ENCODE data around the gene LMLN.
"Not testable (repeated sequence)": the region's sequence is repeated elsewhere in the genome, so short reads cannot be mapped to it uniquely, and the experiment has no call there.

Gene LMLN

GRCh38 chr3:198027045-198027798, 67.2 kb downstream of the LMLN start:
- no peak for DNase-seq (ENCODE audit: low read depth in 2 of 2)

- no peak for DNase-seq (ENCODE audit: low read depth in 2 of 2)
Observed at GRCh38 chr3:198027799-198028390, 67.9 kb downstream of the LMLN start.

DNA sequence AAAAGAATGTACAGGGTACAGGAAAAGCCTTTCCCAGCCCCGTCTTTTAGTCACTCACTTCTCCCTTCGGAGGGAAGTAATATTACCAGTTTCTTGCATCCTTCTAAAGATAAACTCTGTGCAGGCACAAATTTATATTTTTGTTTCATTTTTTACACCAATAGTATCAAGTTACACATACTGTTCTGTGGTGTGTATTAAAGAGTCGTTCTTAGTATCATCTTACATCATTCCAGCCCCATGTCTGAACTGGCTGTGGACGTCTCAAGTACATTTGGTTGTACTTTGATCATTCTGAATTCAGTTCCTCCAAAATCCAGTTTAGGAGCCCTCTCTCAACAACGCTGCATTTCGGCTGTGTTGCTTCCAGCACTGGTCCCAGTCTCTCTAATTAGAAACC, 68.7 kb downstream of the LMLN start:
- no peak for DNase-seq (ENCODE audit: low read depth in 2 of 2)

GRCh38 chr3:198030125-198030524, 70.1 kb downstream of the LMLN start:
- DNase-seq (ENCODE audit: low read depth in 2 of 2), result no peak

GRCh38 chr3:198030726-198031125, 70.7 kb downstream of the LMLN start:
- no peak for DNase-seq (ENCODE audit: low read depth in 2 of 2)

DNA sequence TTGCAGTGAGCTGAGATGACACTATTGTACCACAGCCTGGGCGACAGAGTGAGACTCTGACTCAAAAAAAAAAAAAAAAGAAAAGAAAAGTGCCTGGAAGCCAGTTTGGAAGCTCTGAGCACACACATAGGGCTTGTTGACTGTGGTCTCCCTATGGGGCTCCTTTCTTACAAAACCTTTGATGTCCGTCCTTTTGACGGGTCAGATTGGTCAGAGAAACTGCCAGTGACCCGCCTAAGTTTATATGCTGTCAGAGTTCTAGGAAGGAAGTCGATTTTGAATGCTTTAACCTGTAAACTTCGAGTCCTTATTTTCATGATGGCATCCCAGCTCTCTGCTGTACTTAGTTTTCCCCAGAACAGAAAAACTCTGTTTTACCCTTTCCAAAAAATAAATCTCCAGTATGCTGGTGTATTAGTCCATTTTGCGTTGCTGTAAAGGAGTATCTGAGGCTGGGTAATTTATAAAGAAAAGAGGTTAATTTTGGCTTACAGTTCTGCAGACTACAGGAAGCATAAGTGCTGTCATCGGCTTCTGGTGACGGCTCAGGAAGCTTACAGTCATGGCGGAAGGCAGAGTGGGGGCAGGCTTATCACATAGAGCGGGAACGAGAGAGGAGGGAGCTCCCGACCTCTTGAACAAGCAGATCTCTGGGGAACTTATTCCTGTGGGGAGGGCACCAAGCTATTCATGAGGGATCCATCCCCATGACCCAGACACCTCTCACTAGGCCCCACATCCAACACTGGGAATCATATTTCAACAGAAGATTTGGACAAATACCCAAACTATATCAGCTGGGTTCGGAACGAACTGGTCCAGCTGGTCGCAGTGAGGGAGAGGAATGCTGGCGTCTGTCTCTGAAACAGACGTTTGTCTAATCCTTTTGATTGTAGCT, 72.3 kb downstream of the LMLN start:
- DNase-seq (ENCODE audit: low read depth in 2 of 2), result no peak

- DNase-seq (ENCODE audit: low read depth in 2 of 2), result no peak
Observed at GRCh38 chr3:198043119-198043518, 83.1 kb downstream of the LMLN start.

DNA sequence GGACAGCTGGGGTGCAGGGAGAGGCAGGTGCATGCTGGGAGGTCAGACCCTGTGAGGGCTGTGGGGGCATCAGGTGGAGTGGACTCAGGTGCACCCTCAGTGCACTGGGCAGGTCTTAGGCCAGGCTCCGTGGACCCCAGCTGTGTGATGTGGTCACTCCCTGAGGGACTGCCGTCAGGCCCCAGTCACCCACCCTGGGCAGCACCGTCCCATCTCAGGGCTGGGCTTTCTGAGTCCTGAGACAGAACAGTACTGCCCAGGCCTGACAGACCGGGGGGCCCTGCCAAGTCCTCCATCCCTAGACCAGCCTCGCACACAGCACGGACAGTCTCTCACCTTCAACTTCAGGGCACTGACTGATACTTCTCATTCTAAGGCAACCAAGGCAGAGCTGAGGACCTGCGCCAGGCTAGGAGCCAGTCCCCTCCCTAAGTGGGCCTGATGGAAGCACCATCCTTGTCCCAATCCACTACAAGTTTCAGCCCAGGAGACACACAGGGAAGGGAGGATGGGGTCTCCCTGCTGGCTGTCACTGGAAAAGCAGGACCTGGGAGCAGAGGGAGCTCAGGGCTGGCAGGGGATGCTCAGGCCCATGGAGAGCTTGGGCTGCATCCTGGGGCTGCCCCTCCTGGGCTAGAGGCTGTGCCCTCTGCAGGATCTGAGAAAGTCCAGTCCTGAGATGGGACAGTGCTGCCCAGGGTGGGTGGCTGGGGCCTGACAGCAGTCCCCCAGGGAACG, 86.3 kb downstream of the LMLN start:
- DNase-seq (ENCODE audit: low read depth in 2 of 2), result no peak

DNA sequence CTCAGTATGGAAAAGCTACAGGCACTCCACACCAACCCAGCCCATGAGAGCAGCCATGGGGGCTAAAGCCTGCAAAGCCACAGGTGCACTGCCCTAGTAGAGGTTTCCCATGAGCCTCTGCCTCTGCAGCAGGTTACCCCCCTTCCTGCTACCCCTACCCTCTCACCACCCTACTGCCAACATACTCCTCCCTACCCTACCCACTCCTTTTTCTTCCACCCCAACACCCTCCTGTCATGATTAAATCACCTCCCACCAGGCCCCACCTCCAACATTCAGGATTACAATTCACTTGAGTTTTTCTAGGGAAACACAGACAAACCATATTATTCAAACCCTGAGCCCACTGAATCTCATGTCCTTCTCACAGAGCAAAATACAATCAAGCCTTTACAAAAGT, 88.4 kb downstream of the LMLN start:
- DNase-seq (ENCODE audit: low read depth in 2 of 2), result no peak

DNA sequence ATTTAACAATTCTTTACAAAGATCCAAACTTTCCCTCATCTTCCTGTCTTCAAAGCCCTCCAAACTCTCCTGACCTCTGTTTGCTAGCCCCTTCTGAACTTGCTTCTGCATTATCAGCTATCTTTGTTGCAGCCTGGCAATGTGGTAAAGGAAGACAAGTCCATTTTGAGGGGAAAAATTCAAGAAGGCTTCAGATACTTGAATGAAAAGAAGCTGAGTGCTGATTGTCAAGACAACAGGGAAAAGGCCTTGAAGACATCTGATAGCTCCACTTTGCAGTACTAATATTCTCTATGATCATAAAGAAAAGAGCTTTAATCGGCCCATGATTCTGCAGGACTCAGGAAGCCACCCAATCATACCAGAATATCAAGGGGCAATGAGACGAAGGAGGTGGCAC, 91.8 kb downstream of the LMLN start:
- no peak for DNase-seq (ENCODE audit: low read depth in 2 of 2)

GRCh38 chr3:198053462-198053861, 93.4 kb downstream of the LMLN start:
- DNase-seq (ENCODE audit: low read depth in 2 of 2), result not testable (repeated sequence)

DNA sequence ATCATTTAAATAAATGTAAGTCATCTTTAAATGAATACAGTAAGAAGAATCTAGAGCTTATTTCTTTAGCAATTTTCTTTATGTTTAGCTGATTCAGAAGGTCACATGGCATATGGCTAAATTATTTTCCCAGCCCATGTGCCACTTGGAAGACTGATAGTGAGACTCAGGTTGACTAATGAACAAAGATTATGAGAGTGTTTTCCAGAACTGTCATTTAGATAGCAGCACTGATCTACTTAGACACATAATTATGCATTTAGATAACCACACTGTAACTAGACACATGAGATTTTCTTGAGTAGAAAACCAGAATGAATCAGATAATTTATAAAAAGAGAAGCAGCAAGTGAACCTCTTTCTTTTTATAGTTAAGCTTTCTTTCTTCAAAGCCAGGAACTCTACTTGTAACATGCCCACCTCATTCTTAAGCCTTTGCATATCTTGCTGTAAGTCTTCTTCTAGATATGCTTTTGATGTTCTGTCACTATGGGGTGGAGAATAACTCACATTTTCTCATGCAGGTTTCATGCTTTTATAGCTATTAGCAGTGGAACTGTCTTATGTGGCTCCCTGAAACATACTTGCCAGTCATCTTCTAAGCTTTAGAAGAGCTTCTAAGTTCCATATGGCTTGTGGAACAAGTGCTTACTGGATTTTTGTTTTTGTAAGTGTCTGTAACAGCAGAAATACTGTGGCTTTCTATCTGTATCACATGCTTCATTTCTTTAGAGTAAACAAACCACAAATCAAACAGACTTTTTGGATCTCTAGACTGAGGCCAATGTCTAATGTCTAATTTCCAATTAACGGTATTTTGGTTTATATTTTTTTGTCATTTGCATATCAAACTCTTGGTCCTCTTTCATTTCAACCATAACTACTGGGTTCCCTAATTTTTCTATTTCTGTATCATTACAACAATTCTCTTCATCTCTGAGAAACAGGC, 101.4 kb downstream of the LMLN start:
- no peak for DNase-seq (ENCODE audit: low read depth in 2 of 2)

DNA sequence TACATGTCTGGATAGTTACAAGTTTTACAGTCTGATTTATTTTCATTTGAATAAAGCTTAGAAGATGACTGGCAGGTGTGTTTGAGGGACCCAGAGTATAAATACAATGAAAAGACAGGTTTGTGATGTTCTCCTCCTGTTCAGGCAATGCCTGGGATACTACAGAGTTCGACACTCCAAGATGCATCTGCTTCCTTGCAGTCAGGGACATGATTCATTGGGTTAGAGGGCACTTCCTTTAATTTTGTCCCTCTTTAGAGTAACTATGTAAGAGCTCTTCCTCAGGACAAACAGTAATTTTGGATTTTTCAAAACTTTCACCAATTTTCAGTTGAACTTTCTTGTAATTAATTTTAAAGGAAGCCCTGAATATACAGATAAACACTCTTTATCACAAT, 102.0 kb downstream of the LMLN start:
- no peak for DNase-seq (ENCODE audit: low read depth in 2 of 2)

- DNase-seq (ENCODE audit: low read depth in 2 of 2), result no peak
Observed at GRCh38 chr3:198064420-198064819, 104.4 kb downstream of the LMLN start.

DNA sequence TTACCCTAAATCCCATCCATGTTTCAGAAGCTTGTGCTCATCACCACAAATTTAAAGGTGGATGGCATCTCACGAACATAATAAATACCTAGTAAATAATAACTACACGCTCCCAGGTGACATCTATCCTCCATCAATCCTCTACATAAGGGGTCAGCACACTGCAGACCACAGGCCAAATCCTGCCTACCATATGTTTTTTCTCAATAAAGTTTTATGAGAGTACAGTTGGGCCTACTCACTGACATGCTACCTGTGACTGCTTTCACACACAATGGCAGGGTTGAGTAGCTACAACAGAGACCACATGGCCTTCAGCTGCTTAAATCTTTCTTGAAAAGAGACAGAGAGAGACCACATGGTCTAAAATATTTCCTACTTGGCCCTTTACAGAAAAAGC, 105.9 kb downstream of the LMLN start:
- no peak for DNase-seq (ENCODE audit: low read depth in 2 of 2)

GRCh38 chr3:198067416-198067815, 107.4 kb downstream of the LMLN start:
- DNase-seq (ENCODE audit: low read depth in 2 of 2), result no peak

GRCh38 chr3:198070871-198071270, 110.9 kb downstream of the LMLN start:
- no peak for DNase-seq (ENCODE audit: low read depth in 2 of 2)

DNA sequence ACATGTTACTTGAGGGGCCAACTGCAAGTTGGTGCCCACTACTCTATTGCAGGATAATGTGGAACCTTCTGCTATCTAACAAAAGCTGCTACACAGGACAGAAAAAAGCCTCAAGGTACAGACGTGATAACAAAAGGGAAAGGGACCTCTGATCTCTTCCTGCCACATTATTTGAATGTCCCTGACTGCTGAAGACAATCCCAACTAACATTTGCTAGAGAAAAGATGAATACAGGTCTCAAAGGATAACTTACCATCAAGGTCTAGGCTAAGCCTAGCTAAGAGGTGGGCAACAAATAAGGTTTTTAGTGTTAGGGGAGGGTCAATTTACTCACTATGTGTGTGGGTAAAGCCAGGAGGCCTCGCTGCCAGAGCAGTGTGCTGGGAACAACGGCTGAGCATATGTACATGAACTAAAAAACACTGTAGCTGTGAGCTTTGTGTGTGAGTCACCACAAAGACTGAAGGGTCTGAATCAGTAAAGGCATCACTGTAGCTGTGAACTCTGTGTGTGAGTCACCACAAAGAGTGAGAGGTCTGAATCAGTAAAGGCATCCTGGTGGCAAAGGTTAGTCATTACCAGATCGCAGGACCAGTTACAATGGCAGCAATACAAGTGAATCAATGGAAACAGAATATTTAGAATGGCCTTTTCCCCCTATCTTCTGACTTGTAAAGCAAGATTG, 111.7 kb downstream of the LMLN start:
- DNase-seq (ENCODE audit: low read depth in 2 of 2), result peak; percentile 6 to 9

DNA sequence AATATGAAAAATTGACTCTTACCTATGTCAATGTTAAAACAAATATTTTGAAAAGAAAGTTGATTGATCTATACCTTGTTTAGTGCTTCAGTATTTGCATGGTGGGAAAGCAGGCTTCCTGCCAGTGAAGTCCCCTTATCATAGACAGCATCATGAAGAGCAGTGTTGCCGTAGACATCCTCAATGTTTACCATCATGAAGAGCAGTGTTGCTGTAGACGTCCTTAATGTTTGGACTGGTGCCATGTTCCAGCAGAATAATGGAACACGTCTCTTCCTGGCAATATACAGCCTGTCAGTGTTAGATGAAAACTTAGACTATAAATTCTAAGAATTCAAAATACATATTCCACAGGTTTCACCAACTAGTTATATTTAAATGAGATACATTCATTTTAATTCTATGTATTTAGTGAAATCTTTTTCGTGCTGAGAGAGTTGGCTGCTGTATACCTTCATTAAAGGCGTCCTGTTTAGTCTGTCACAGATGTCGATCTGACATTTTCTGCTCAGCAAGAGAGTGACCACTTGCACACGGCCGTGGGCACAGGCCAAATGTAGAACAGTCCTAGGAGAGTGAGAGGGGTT, 116.8 kb downstream of the LMLN start:
- DNase-seq (ENCODE audit: low read depth in 2 of 2), result no peak
